ENCODE results near the gene STX17.
A peak's percentile ranks its signal among the peaks of the same experiment; 100 is the strongest.
"Not testable (repeated sequence)": the region's sequence is repeated elsewhere in the genome, so short reads cannot be mapped to it uniquely, and the experiment has no call there.

STX17 gene

DNA sequence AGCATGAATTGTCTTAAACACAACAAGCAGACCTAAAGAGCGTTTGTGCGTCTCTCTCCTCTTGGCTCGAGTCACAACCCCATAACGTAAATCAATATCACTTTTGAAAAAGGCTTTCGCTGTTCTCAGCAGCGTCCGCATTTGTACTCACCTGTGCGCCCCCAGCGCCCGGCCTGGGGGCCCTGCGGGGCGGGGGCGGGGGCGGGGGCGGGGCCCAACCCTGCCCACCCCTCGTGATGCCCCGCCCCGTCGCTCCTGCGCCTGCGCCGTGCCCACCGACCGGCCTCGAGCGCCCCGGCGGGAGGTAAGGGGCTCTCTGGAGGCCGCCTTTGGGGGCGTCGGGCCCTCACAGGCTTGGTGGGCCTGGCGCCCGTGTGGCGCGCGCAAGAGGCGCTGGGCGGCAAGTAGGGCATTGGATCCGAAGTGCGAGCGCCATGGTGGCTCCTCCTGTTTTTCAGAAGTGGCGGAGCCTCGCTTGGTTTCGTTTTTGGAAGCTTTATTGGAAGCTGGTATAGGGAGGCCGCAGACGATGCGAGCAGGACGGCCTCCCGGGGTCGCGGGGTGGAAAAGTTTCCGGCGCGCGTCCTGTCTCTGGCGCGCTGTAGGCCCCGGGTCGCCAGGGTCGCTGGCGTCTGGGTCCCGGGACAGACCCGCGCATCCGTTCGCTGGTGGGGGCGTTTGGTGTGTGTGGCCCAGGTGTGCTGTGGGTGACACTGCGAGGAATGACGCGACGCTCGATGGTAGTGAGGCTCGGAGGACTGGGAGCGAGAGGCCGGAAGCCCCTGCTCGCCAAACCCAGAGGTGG, at the start of gene STX17:
TSS of gene STX17 (plus strand) at position 252 of the 805 bp plus-strand sequence. CDS start 8,586 bp downstream, outside the sequence.
- peak; percentile 83 for DNase-seq (ENCODE audit: low spot score)

DNA sequence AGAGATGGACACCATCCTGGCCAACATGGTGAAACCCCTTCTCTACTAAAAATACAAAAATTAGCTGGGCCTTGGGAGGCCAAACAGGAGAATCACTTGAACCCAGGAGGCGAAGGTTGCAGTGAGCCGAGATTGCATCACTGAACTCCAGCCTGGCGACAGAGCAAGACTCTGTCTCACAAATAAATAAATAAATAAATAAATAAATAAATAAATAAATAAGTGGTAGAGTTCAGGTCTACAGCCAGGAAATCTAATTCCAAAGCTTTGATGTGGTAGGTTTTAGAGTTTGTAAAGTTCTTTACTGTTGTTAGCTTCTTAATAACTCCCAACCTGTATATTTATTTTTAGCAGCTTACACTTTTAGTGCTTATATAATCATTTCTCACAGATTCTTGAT, 48.9 kb upstream of the STX17 start:
- not testable (repeated sequence) for DNase-seq (ENCODE audit: low spot score)

- no peak for DNase-seq (ENCODE audit: low spot score)
Measured at GRCh38 chr9:99858087-99858486, 48.4 kb upstream of the STX17 start.

- DNase-seq (ENCODE audit: low spot score): peak; percentile 63
Measured at GRCh38 chr9:99859243-99859980, 47.0 kb upstream of the STX17 start.

- no peak for DNase-seq (ENCODE audit: low spot score)
Measured at GRCh38 chr9:99860266-99860665, 46.2 kb upstream of the STX17 start.

DNA sequence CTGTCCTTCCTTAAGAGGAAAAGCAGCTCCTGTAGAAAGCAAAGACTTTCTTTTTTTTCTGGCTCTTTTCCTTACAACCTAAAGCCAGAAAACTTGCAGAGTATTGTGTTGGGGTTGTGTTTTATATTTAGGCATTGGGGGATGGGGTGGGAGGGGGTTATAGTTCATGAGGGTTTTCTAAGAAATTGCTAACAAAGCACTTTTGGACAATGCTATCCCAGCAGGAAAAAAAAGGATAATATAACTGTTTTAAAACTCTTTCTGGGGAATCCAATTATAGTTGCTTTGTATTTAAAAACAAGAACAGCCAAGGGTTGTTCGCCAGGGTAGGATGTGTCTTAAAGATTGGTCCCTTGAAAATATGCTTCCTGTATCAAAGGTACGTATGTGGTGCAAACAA, 42.5 kb upstream of the STX17 start:
- no peak for DNase-seq (ENCODE audit: low spot score)

- DNase-seq (ENCODE audit: low spot score): no peak
Measured at GRCh38 chr9:99866398-99866797, 40.1 kb upstream of the STX17 start.

GRCh38 chr9:99867536-99867935, 38.9 kb upstream of the STX17 start:
- DNase-seq (ENCODE audit: low spot score): no peak

DNA sequence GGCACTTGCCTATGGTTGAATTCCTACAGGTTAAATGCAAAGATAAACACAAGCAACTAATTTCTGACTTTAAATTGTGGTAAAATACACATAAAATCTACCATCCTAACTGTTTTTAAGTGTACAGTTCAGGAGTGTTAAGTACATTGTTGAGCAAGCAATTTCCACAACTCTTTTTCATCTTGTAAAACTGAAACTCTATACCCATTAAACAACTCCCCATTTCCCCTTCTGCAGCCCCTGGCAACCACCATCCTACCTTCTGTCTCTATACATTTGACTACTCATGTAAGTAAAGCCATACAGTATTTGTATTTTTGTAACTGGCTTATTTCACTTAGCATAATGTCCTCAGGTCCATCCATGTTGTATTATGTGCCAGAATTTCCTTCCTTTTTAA, 38.5 kb upstream of the STX17 start:
- DNase-seq (ENCODE audit: low spot score): no peak

DNA sequence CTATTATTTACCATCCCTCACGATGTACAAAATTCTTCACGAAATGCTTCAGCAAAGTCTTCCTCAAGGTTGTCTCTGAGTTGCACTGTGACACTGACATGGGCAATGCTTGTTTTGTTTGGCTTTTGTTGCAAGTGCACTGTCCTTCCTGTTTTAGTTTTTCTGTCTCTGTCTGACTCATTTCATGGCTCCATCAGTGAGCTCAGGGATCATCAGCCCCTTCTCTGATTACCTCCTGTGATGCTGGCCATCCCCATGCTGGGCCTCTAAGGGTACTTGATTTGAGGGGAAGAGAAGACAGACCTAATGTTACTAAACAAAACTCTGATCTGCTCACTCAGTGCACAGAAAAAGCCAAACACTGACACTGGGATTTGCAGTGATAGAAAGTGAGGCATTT, 37.6 kb upstream of the STX17 start:
- no peak for DNase-seq (ENCODE audit: low spot score)

DNA sequence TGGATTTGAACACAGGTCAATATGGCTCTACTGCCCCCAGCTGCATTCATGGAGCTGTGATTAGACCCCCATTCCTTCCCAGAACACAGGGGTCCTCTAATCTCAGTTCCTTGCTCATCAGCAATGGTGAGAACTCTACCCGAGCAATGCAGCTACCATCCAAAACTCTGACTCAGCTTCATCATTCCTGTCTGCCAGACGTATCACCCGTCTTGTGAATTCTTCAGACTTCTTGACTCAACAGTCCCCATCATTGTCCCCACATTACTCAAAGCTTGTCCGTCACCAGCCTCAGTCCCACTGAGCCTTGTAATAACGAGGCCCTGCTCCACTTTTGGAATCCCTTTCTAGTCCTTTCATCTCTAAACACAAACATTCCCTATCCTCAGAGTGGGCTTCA, 36.3 kb upstream of the STX17 start:
- peak; percentile 56 for DNase-seq (ENCODE audit: low spot score)

DNA sequence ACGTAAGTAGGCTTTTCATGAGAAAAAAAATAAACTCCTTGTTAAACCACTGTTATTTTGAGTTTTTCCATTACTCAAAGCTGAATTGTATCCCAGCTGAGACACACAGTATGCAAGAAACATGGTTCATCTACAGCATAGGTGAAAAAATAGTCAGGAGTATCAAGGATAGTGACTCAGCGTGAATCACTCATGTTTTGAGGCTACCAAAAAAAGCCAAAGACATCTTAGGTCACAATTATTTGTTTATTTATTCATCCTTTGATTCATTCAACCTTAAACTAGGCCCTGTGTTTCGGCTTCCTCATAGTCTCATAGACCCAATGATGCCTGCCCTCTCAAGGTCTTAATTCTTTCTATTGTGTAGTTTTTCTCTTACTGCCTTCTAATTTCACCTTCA, 32.9 kb upstream of the STX17 start:
- peak; percentile 79 for DNase-seq (ENCODE audit: low spot score)

DNA sequence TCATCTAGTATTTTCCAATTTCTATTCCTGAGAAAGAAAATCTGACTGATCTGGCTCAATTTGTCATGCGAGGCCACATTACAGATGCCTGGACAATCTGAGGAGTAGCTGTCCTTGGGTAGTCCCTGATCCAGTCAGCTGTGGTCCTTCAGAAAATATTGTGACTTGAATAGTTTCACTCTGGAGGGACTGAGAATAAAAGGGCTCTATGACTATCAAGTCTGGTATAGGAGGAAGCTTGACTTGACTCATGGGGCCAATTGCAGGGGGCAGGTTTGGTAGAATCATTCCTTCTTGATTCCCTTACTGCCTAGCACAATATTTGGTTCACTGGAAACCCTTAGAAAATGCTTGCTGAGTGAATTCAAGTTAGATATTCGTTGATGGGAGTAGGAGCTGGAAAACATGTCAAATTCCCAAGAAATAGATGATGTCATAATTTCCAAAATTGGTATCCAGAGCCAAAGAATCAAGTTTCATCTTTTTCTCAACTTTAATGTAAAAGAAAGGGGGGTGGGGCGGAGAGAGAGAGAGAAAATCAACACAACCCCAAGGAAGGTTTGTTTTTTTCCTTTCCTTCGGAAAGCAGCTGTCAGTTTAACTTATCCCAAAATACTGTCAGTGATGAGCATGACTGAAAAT, 32.4 kb upstream of the STX17 start:
- no peak for DNase-seq (ENCODE audit: low spot score)

DNA sequence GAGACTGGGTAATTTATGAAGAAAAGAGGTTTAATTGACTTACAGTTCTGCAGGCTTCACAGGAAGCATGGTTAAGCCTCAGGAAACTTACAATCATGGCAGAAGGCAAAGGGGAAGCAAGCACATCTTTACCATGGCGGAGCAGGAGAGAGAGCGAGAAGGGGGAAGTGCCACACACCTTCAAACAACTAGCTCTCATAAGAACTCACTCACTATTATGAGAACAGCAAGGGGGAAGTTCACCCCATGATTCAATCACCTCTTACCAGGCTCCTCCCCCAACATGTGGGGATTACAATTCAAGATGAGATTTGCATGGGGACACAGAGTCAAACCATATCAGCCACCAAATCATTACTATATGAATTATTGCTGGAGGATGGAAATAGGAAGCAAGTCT, 30.3 kb upstream of the STX17 start:
- no peak for DNase-seq (ENCODE audit: low spot score)

DNA sequence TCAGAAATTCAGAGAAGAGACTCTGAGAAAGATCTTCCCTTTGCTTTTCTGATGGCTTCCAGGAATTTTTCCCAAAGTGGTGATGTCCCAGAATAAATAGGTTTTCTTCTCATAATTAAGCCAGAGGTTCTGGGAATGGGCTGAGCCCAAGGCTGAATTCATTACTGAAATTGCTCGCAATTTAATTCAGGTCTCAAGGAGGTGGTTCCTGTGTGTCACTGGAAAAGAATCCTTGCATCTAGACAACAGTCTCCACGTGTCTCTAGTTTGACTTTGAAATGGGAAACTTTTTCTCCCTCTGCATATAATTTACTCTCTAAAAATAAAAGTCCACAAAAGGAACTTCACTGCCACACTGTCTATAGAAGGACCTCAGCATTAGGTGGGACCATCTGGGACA, 27.8 kb upstream of the STX17 start:
- DNase-seq (ENCODE audit: low spot score): no peak

DNA sequence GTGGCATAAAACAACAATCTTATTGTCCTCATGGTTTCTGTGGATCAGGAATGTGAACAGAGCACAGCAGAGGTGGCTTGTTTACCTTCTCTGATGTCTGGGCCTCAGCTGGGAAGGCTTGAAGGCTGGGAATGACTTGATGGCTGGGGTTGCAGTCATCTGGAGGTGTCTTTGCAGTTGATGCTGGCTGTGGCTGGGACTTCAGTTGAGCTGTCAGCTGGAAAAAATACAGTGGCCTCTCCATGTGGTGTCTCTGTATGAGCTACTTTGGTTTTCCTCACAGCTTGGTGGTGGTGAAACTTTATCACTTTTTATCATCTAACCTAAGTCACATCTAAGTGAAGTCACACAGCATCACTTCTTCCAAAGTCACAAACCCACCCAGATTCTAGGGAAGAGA, 24.7 kb upstream of the STX17 start:
- DNase-seq (ENCODE audit: low spot score): no peak

DNA sequence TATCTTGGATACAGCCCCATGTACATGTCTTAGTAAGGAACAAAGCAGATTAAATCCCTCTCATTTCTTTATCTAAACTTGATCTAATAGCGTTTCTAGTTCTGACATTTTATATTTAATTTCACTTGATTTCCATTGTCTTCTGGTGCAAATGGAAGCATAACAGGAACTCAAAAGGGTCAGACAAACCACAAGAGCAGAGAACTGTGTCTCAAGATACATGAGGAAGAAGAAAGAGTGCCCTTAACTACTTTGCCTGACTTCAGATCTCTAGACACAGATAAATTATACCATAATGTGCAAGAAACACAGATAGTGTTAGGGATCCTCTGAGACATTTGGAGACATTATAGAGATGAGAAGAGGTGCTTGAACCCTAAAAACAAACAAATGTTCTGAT, 20.7 kb upstream of the STX17 start:
- no peak for DNase-seq (ENCODE audit: low spot score)

- no peak for DNase-seq (ENCODE audit: low spot score)
Measured at GRCh38 chr9:99889120-99889519, 17.3 kb upstream of the STX17 start.

GRCh38 chr9:99894826-99895225, 11.6 kb upstream of the STX17 start:
- DNase-seq (ENCODE audit: low spot score): no peak

- no peak for DNase-seq (ENCODE audit: low spot score)
Measured at GRCh38 chr9:99895510-99895909, 10.9 kb upstream of the STX17 start.

DNA sequence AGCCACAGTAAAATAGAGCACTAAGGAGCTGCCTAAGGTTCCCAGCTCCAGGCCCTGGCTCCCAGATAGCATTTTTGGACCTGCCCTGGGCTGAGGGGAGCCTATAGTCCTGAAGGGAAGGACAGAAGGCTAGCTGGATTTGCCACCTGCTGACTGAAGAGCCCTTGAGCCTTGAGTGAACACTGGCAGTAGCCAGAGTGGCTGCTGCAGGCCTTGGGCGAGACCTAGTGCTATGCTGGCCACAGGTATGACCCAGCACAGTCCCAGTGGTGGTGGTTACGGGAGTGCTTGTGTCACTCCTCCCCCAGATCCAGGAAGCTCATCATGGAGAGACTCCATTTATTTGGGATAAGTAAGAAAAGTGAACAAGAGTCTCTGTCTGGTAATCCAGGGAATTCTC, 10.3 kb upstream of the STX17 start:
- no peak for DNase-seq (ENCODE audit: low spot score)

DNA sequence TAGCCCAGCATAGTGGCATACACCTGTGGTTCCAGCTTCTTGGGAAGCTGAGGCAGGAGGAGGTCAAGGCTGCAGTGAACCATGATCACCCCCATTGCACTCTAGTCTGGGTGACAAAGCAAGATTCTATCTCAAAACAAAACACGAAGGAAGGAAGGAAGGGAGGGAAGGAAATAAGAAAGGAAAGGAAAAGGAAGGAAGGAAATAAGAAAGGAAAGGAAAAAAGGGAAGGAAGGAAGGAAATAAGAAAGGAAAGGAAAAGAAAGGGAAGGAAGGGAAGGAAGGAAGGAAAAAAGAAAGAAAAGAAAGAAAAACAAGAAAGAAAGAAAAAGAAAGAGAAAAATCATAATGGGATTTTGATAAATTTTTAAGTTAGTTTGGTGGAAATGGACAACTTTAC, 3.1 kb upstream of the STX17 start:
- DNase-seq (ENCODE audit: low spot score): no peak

GRCh38 chr9:99905833-99906402, 536 bp upstream of the STX17 start:
- peak; percentile 45 for DNase-seq (ENCODE audit: low spot score)
